PC-9 (cell line): Measurements from ENCODE around the gene ITGA2B. TPM values are rescaled to one million over a fixed set of nuclear protein-coding genes. Genes with fewer than 3 reads are reported as not detected.

Experiments
- BruUV-seq: library from RNA; stranded (reverse); fragments of 400-500 nt; replicated peaks from 2 replicates; lab custom pipeline; 2021; lab: Mats Ljungman, UMichigan
- CTCF ChIA-PET: fragments of 300-600 bp; sonication (Branson Sonifier 250); formaldehyde crosslinking; loops from one replicate; lab custom pipeline; 2022; ENCODE audit warnings: antibody characterized with exemption; lab: Charles Lee
- POLR2A ChIA-PET: fragments of 300-600 bp; sonication (Branson Sonifier 250); formaldehyde crosslinking; loops from one replicate; lab custom pipeline; 2022; ENCODE audit warnings: antibody characterized with exemption; ENCODE audit not compliant: unreplicated experiment; lab: Charles Lee
- DNase-seq, 2 experiments: peaks; one replicate each; pipeline versions ENCODE4 v3.0.0 to v3.0.0-alpha.2; 2015 to 2022; ENCODE audit warnings: mixed read lengths in 1 of 2
- H2AFZ ChIP-seq: fragments of 200-600 bp; sonication (generic); 2 replicates; pipeline ENCODE4 v1.8.1; 2017; ENCODE audit warnings: antibody characterized with exemption
- H3F3A ChIP-seq: fragments of 200-600 bp; sonication (generic); 2 replicates; pipeline ENCODE4 v1.8.1; 2017; ENCODE audit warnings: antibody characterized with exemption, mild to moderate bottlenecking, low read depth; ENCODE audit not compliant: insufficient read depth
- H3K27ac ChIP-seq: fragments of 200-600 bp; sonication (generic); 2 replicates; pipeline ENCODE4 v1.6.1; 2016; ENCODE audit warnings: mixed run types
- H3K27me3 ChIP-seq: fragments of 200-600 bp; sonication (generic); 2 replicates; pipeline ENCODE4 v1.6.1; 2016; ENCODE audit warnings: low read depth, mixed run types; ENCODE audit not compliant: insufficient read depth
- H3K36me3 ChIP-seq: fragments of 200-600 bp; sonication (generic); 2 replicates; pipeline ENCODE4 v1.6.1; 2016; ENCODE audit warnings: low read depth, mixed run types
- H3K4me1 ChIP-seq: fragments of 200-600 bp; sonication (generic); replicated peaks from 2 replicates; pipeline ENCODE4 v1.6.1; 2016; ENCODE audit warnings: mixed run types; ENCODE audit not compliant: insufficient read depth
- H3K4me2 ChIP-seq: fragments of 200-600 bp; sonication (generic); 2 replicates; pipeline ENCODE4 v1.6.1; 2017; ENCODE audit warnings: mixed run types
- H3K4me3 ChIP-seq: fragments of 200-600 bp; sonication (generic); 2 replicates; pipeline ENCODE4 v1.6.1; 2016; ENCODE audit warnings: mixed run types
- H3K79me2 ChIP-seq: fragments of 200-600 bp; sonication (generic); 2 replicates; pipeline ENCODE4 v1.6.1; 2017; ENCODE audit warnings: low read depth, mixed run types
- H3K9me2 ChIP-seq: fragments of 200-600 bp; sonication (generic); 2 replicates; pipeline ENCODE4 v1.8.1; 2017; ENCODE audit warnings: mild to moderate bottlenecking; ENCODE audit not compliant: insufficient read depth
- H3K9me3 ChIP-seq: fragments of 200-600 bp; sonication (generic); 2 replicates; pipeline ENCODE4 v1.8.1; 2016; ENCODE audit warnings: low read depth; ENCODE audit not compliant: insufficient read depth
- H4K20me1 ChIP-seq: fragments of 200-600 bp; sonication (generic); 2 replicates; pipeline ENCODE4 v1.8.1; 2017; ENCODE audit not compliant: insufficient read depth
- EZH2 ChIP-seq: fragments of 200-600 bp; sonication (generic); IDR thresholded peaks from 2 replicates; pipeline ENCODE4 v1.8.0; 2017; ENCODE audit warnings: antibody characterized with exemption, low read depth
- intact Hi-C: fragments of 100-400 bp; cut with micrococcal nuclease; formaldehyde crosslinking; loops from one replicate; pipeline ENCODE4 v1.10.0; 2022; ENCODE audit not compliant: unreplicated experiment
- total RNA-seq: library from RNA; stranded (reverse); gene quantifications from 2 replicates; pipeline ENCODE4 v1.2.3, GENCODE V29; 2021
- TF ChIP-seq, protein P1 (sequence below): fragments of 200-600 bp; sonication (generic); conservative IDR thresholded peaks from 2 replicates; pipeline ENCODE4 v1.6.1; 2017; ENCODE audit warnings: mixed run types, antibody characterized with exemption, mild to moderate bottlenecking, moderate library complexity

The ITGA2B gene
- total RNA-seq, 1 experiment from 2014 or later: 5.7 TPM

DNA sequence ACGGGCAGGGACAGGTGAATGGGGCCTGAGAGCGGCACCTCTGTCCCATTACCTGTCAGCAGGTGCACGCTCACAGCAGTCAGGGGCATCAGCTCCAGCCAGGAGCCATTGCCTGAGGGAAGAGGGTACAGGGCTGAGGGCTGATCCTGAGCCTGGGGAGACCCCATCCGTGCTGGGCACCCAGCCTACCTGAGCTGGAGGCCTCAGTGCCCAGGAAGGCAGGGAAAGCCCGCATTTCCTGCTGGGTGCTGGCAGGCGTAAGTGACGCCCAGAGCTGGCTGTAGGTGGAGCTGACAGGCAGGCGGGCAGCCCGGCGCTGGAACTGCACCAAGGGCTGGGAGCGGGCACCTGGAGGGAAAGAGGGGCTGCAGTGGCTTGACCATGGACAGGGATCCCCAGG, 33.2 kb downstream of the ITGA2B start:
- no peak overlapping the region for H3K27ac ChIP-seq
- DNase-seq: no peak
- no peaks in the 10 kb centered on the region for H4K20me1 ChIP-seq
- H2AFZ ChIP-seq: no peak overlapping the region
- H3K36me3 ChIP-seq: no peaks in the 10 kb centered on the region
- intact Hi-C loops: no loop called here
- TF ChIP-seq, protein P1, sequence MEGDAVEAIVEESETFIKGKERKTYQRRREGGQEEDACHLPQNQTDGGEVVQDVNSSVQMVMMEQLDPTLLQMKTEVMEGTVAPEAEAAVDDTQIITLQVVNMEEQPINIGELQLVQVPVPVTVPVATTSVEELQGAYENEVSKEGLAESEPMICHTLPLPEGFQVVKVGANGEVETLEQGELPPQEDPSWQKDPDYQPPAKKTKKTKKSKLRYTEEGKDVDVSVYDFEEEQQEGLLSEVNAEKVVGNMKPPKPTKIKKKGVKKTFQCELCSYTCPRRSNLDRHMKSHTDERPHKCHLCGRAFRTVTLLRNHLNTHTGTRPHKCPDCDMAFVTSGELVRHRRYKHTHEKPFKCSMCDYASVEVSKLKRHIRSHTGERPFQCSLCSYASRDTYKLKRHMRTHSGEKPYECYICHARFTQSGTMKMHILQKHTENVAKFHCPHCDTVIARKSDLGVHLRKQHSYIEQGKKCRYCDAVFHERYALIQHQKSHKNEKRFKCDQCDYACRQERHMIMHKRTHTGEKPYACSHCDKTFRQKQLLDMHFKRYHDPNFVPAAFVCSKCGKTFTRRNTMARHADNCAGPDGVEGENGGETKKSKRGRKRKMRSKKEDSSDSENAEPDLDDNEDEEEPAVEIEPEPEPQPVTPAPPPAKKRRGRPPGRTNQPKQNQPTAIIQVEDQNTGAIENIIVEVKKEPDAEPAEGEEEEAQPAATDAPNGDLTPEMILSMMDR: no peak
- TF ChIP-seq EZH2: no peak
- no peaks in the 10 kb centered on the region for H3K9me2 ChIP-seq
- H3K4me3 ChIP-seq: no peak overlapping the region
- POLR2A ChIA-PET: interaction anchor here (0.7 kb wide), 1 partner anchor 12 kb away, joined by 10 read pairs; no protein-coding TSS in a partner anchor
- CTCF ChIA-PET: no interaction called here
- no TSS peak for BruUV-seq
- H3K79me2 ChIP-seq: no peaks in the 10 kb centered on the region
- no peaks in the 10 kb centered on the region for H3K4me1 ChIP-seq
- H3K4me2 ChIP-seq: no peak overlapping the region
- peaks cover 5% of the 10 kb centered on the region; the same call in 1 of the 2 replicates for H3F3A ChIP-seq
- no peaks in the 10 kb centered on the region for H3K9me3 ChIP-seq
- H3K27me3 ChIP-seq: no peaks in the 10 kb centered on the region

- CTCF ChIA-PET: no interaction called here
Observed at GRCh38 chr17:44355642-44356099, 33.8 kb downstream of the ITGA2B start.

GRCh38 chr17:44354582-44355561, 34.6 kb downstream of the ITGA2B start:
- ChIA-PET CTCF (no interaction called here), POLR2A (no interaction called here)
- intact Hi-C loops: no loop called here

More at GRCh38 chr17:44355642-44356099, 33.8 kb downstream of the ITGA2B start:
- no peaks in the 10 kb centered on the region for H3K36me3 ChIP-seq
- no peak overlapping the region for H3K4me2 ChIP-seq
- POLR2A ChIA-PET: no interaction called here
- no peaks in the 10 kb centered on the region for H3K4me1 ChIP-seq
- H2AFZ ChIP-seq: no peak overlapping the region
- no peak for DNase-seq
- H3K9me3 ChIP-seq: no peaks in the 10 kb centered on the region
- no peak overlapping the region for H3K27ac ChIP-seq
- peaks cover 5% of the 10 kb centered on the region; the same call in 1 of the 2 replicates for H3F3A ChIP-seq
- BruUV-seq: no TSS peak
- H3K9me2 ChIP-seq: no peaks in the 10 kb centered on the region
- H3K27me3 ChIP-seq: no peaks in the 10 kb centered on the region
- H4K20me1 ChIP-seq: 0 out of 2 replicates have a peak, but pooled peaks cover 3% of the 10 kb centered on the region
- no peak overlapping the region for H3K4me3 ChIP-seq
- no peaks in the 10 kb centered on the region for H3K79me2 ChIP-seq
- intact Hi-C loops: no loop called here
- TF ChIP-seq, protein P1: no peak
- TF ChIP-seq EZH2: no peak

More at GRCh38 chr17:44354582-44355561, 34.6 kb downstream of the ITGA2B start:
- Histone ChIP-seq H4K20me1 (0 out of 2 replicates have a peak, but pooled peaks cover 3% of the 10 kb centered on the region), H3K36me3 (no peaks in the 10 kb centered on the region), H3K4me2 (no peak overlapping the region), H2AFZ (no peak overlapping the region), H3K27me3 (no peaks in the 10 kb centered on the region), H3K27ac (no peak overlapping the region), H3K79me2 (no peaks in the 10 kb centered on the region), H3K9me3 (no peaks in the 10 kb centered on the region), H3K9me2 (no peaks in the 10 kb centered on the region), H3F3A (no peaks in the 10 kb centered on the region), H3K4me3 (no peak overlapping the region), H3K4me1 (no peaks in the 10 kb centered on the region)
- BruUV-seq: no TSS peak
- DNase-seq: no peak
- no peak for TF ChIP-seq EZH2
- TF ChIP-seq, protein P1: no peak
